ENCODE data around the gene KAZN.

- TF ChIP-seq POLR2A (IDR thresholded peaks at IDR 0.05) = no peak
- TF ChIP-seq CTCF (IDR thresholded peaks at IDR 0.05) = no peak
- TF ChIP-seq POLR2AphosphoS5 (IDR thresholded peaks at IDR 0.05) = no peak
Observed at GRCh38 chr1:14735841-14736240, 137.4 kb downstream of the KAZN start.
